Parathyroid adenoma (tissue), 2 donors: ENCODE results near the gene RASAL2.

Experiments
- H2AFZ ChIP-seq: fragments of 300-600 bp; sonication (generic); one replicate; pipeline ENCODE4 v1.7.0; 2017; ENCODE audit warnings: antibody characterized with exemption, mild to moderate bottlenecking
- H3K27ac ChIP-seq: fragments of 300-600 bp; sonication (generic); one replicate; pipeline ENCODE4 v1.7.0; 2017
- H3K27me3 ChIP-seq: fragments of 300-600 bp; sonication (generic); one replicate; pipeline ENCODE4 v1.7.0; 2017; ENCODE audit warnings: low read length; ENCODE audit not compliant: control insufficient read depth, insufficient read depth
- H3K36me3 ChIP-seq: fragments of 300-600 bp; sonication (generic); one replicate; pipeline ENCODE4 v1.7.0; 2017; ENCODE audit warnings: low read length; ENCODE audit not compliant: control insufficient read depth, insufficient read depth
- H3K4me1 ChIP-seq: fragments of 300-600 bp; sonication (generic); one replicate; pipeline ENCODE4 v1.7.0; 2017; ENCODE audit warnings: control low read depth
- H3K4me2 ChIP-seq: fragments of 300-600 bp; sonication (generic); one replicate; pipeline ENCODE4 v1.7.0; 2017; ENCODE audit warnings: low read length
- H3K4me3 ChIP-seq: fragments of 300-600 bp; sonication (generic); one replicate; pipeline ENCODE4 v1.7.0; 2017; ENCODE audit warnings: low read depth, low read length
- H3K79me2 ChIP-seq: fragments of 300-600 bp; sonication (generic); one replicate; pipeline ENCODE4 v1.7.0; 2017; ENCODE audit warnings: control low read depth
- H3K9ac ChIP-seq: fragments of 300-600 bp; sonication (generic); one replicate; pipeline ENCODE4 v1.7.0; 2017; ENCODE audit warnings: mild to moderate bottlenecking
- H3K9me3 ChIP-seq: fragments of 300-600 bp; sonication (generic); one replicate; pipeline ENCODE4 v1.7.0; 2017; ENCODE audit warnings: low read length; ENCODE audit not compliant: control insufficient read depth
- TF ChIP-seq, protein P1 (sequence below): fragments of 300-600 bp; sonication (generic); IDR thresholded peaks from one replicate; pipeline ENCODE4 v1.7.0; 2017; ENCODE audit warnings: antibody characterized with exemption, mild to moderate bottlenecking
- donor health status: primary hyperparathyroidism.

The RASAL2 gene

DNA sequence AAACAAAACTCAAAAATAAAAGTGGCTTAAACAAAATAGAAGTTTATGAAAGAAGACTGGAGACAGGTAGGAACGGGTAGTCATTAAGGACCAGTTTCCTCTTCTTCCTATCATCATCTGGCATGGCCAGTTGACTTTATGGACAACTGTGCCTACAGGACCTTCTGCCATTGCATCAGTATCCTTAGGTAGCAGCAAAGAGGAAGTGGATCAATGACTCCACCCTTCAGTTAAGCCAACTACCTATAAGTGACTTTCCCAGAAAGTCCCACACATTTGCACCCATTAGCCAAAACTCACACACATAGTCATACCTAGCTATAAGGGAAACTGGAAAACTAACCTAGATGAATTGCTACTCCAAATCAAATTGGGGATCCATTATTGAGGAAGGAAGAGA lies 51.7 kb downstream of the RASAL2 start:
- H3K4me2 ChIP-seq = no peak overlapping the region
- H3K4me1 ChIP-seq = no peaks in the 10 kb centered on the region

DNA sequence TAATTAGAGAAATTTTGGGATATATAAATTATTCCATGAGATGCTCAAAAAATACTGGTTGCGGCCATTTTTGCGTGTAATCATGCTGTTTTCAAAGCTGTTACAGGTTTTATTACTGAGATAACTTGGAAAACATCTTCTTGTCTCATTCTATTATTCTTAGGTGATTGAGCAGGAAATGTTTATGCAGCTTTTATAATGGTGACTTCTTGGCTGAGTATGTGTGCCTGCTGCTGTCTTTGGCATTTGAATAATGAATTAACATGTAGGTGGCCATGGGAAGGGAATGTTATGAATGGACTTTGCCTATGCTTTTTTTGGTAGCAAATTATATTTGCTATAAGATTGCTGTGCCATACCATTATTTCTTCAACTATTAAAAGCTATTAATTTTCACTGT lies 52.5 kb downstream of the RASAL2 start:
- Histone ChIP-seq H2AFZ (no peak overlapping the region), H3K27ac (no peak overlapping the region)
- TF ChIP-seq, protein P1, sequence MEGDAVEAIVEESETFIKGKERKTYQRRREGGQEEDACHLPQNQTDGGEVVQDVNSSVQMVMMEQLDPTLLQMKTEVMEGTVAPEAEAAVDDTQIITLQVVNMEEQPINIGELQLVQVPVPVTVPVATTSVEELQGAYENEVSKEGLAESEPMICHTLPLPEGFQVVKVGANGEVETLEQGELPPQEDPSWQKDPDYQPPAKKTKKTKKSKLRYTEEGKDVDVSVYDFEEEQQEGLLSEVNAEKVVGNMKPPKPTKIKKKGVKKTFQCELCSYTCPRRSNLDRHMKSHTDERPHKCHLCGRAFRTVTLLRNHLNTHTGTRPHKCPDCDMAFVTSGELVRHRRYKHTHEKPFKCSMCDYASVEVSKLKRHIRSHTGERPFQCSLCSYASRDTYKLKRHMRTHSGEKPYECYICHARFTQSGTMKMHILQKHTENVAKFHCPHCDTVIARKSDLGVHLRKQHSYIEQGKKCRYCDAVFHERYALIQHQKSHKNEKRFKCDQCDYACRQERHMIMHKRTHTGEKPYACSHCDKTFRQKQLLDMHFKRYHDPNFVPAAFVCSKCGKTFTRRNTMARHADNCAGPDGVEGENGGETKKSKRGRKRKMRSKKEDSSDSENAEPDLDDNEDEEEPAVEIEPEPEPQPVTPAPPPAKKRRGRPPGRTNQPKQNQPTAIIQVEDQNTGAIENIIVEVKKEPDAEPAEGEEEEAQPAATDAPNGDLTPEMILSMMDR = no peak

More for the DNA sequence above, 51.7 kb downstream of the RASAL2 start:
- Histone ChIP-seq H2AFZ (no peak overlapping the region), H3K9ac (no peak overlapping the region), H3K27me3 (no peaks in the 10 kb centered on the region), H3K4me3 (no peak overlapping the region), H3K9me3 (no peaks in the 10 kb centered on the region), H3K27ac (no peak overlapping the region), H3K36me3 (no peaks in the 10 kb centered on the region), H3K79me2 (no peaks in the 10 kb centered on the region)
- TF ChIP-seq, protein P1 = no peak

DNA sequence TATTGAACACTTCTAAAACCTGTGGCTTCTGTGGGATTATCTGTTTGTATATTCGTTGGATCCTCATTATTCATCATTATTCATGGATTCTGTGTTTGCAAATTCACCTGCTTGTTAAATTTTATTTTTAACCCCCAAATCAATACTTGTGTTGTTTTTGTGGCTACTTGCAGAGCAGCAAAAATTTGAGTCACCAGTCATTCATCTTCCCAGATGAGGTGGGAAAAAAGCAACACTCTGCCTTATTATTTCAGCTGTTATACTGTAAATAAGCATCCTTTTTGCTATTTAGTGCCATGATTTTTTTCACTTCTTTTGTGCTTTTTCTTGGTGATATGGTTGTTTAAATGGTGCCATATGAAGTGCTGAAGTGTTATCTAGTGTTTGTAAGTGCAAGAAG lies 56.7 kb downstream of the RASAL2 start:
- Histone ChIP-seq H3K27ac (no peak overlapping the region), H3K27me3 (no peaks in the 10 kb centered on the region), H3K36me3 (no peaks in the 10 kb centered on the region), H3K4me3 (no peak overlapping the region), H3K4me1 (no peaks in the 10 kb centered on the region), H3K9me3 (no peaks in the 10 kb centered on the region), H3K79me2 (no peaks in the 10 kb centered on the region), H2AFZ (no peak overlapping the region), H3K9ac (no peak overlapping the region), H3K4me2 (no peak overlapping the region)
- TF ChIP-seq, protein P1 = no peak

More for the DNA sequence above, 52.5 kb downstream of the RASAL2 start:
- Histone ChIP-seq H3K36me3 (no peaks in the 10 kb centered on the region), H3K79me2 (no peaks in the 10 kb centered on the region), H3K4me1 (no peaks in the 10 kb centered on the region), H3K9ac (no peak overlapping the region), H3K4me2 (no peak overlapping the region), H3K4me3 (no peak overlapping the region), H3K9me3 (no peaks in the 10 kb centered on the region), H3K27me3 (no peaks in the 10 kb centered on the region)

DNA sequence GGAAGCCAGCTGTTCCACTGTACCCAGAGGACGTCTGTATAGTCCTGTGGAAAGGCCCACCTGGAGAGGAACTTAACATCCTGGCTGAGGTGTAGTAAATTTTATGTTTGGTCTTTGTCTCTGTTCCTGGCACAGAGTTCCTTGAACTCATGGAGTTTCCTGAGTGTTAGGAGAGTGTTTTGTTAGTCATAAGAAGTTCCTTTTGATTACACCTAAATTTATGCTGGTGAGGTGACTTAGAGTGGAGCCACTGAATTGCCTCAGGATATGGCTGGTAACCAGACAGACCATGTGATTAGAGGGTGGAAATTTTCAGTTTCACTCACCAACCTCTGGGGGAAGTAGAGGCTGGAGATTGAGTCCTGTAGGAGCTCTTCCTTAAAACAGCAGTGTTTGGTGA lies 57.9 kb downstream of the RASAL2 start:
- H2AFZ ChIP-seq = no peak overlapping the region
- H3K27me3 ChIP-seq = no peaks in the 10 kb centered on the region
- H3K9me3 ChIP-seq = no peaks in the 10 kb centered on the region
- no peak overlapping the region for H3K4me3 ChIP-seq
- no peaks in the 10 kb centered on the region for H3K79me2 ChIP-seq
- H3K9ac ChIP-seq = no peak overlapping the region
- no peaks in the 10 kb centered on the region for H3K4me1 ChIP-seq
- no peak overlapping the region for H3K4me2 ChIP-seq
- TF ChIP-seq, protein P1 = no peak
- no peak overlapping the region for H3K27ac ChIP-seq
- H3K36me3 ChIP-seq = no peaks in the 10 kb centered on the region

DNA sequence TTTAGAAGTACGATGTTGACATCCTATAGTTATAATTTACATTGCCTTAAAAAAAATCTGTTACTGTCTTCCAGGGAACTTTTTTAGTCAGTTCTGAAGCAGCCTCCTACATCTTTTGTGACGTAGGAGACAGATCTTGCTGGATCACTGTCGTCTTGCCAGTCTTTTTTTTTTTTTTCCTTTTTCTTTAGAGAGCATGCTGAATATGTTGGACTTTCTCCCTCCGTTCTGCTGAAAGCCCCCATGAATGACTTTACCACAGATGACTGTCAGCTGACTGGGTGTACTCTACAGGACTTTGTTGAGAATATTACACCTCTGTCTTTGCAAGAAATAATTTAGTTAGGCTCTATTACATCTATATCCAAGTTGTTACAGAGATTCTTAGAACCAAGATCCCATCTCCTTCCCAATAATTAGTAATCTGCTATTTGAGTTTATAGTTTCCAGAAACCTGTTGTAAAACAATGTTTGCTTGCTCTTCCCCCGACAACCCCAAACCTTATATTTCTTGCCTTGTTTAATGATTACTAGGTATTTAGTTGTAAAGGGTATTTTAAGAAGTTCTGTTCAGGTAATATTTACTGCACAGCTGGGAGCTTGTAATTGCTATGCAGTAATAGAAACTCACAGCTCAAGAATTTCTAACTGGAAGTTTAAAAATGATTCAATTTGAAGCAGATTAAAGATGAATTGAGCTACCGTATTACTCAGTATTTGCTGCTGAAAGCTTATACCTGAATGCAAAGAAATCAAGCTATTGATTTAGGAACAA lies 61.8 kb downstream of the RASAL2 start:
- Histone ChIP-seq H3K27me3 (no peaks in the 10 kb centered on the region), H3K4me2 (no peak overlapping the region), H2AFZ (no peak overlapping the region), H3K9me3 (no peaks in the 10 kb centered on the region), H3K36me3 (no peaks in the 10 kb centered on the region), H3K9ac (no peak overlapping the region), H3K4me3 (no peak overlapping the region), H3K27ac (no peak overlapping the region), H3K4me1 (no peaks in the 10 kb centered on the region), H3K79me2 (no peaks in the 10 kb centered on the region)
- TF ChIP-seq, protein P1 = no peak
